HepG2 (cell line): ENCODE measurements around the gene UNC50. TPM values are rescaled to one million over a fixed set of nuclear protein-coding genes. Genes with fewer than 3 reads are reported as not detected.
A peak's percentile ranks its signal among the peaks of the same experiment; 100 is the strongest.

Source experiments
- DPF2 ChIP-seq: sonication (generic); formaldehyde crosslinking; IDR thresholded peaks from 2 replicates; pipeline ENCODE4 v1.4.0; 2020; ENCODE audit warnings: mild to moderate bottlenecking, low read depth, missing genetic modification reagents, borderline replicate concordance
- ETV5 ChIP-seq: IDR thresholded peaks from 2 replicates; pipeline ENCODE4 v1.6.1; 2018; ENCODE audit warnings: missing biosample characterization, missing genetic modification reagents, inconsistent platforms, borderline replicate concordance
- FOXK2 ChIP-seq: fragments of 450-650 bp; IDR thresholded peaks from 2 replicates; pipeline ENCODE4 v1.6.1; 2016
- KLF11 ChIP-seq: IDR thresholded peaks from 2 replicates; pipeline ENCODE4 v1.6.1; 2016; ENCODE audit warnings: missing compliant biosample characterization
- NKX3-1 ChIP-seq: sonication (generic); formaldehyde crosslinking; IDR thresholded peaks from 2 replicates; pipeline ENCODE4 v1.5.0; 2020; ENCODE audit warnings: missing genetic modification reagents
- SAP130 ChIP-seq: IDR thresholded peaks from 2 replicates; pipeline ENCODE4 v1.6.1; 2016; ENCODE audit warnings: low read depth
- SOX6 ChIP-seq, 2 experiments: fragments of 450-650 bp in 1 of 2; sonication (generic) in 1 of 2; formaldehyde crosslinking in 1 of 2; IDR thresholded peaks; 2 replicates each; pipeline versions ENCODE4 v1.4.0 to v1.6.1; 2017 to 2020; ENCODE audit warnings: antibody characterized with exemption in 1 of 2, mild to moderate bottlenecking in 1 of 2, missing genetic modification reagents in 1 of 2
- TEAD3 ChIP-seq: optimal IDR thresholded peaks from 2 replicates; pipeline ENCODE3; 2016; ENCODE audit warnings: borderline replicate concordance
- TSC22D2 ChIP-seq: sonication (generic); formaldehyde crosslinking; IDR thresholded peaks from 2 replicates; pipeline ENCODE4 v1.5.1; 2020; ENCODE audit warnings: missing genetic modification reagents, mild to moderate bottlenecking, borderline replicate concordance
- ZFYVE20 ChIP-seq: sonication (generic); formaldehyde crosslinking; IDR thresholded peaks from 2 replicates; pipeline ENCODE4 v1.8.0; 2023; ENCODE audit warnings: low read depth, mild to moderate bottlenecking, moderate library complexity, missing genetic modification reagents, borderline replicate concordance
- ZNF644 ChIP-seq: IDR thresholded peaks from 2 replicates; pipeline ENCODE4 v1.6.1; 2016; ENCODE audit warnings: low read depth
- ZNF652 ChIP-seq: IDR thresholded peaks from 2 replicates; pipeline ENCODE4 v1.6.1; 2016; ENCODE audit warnings: low read depth, borderline replicate concordance
- ZSCAN29 ChIP-seq: sonication (generic); formaldehyde crosslinking; conservative IDR thresholded peaks from 2 replicates; pipeline ENCODE4 v1.4.0; 2020; ENCODE audit warnings: mild to moderate bottlenecking, missing genetic modification reagents
- polyA plus RNA-seq, 8 experiments: library from polyadenylated mRNA; depleted of rRNA in 3 of 8; stranded (reverse) in 7 of 8; unstranded in 1 of 8; fragments of >200 nt; fragmentation: Illumina TruSeq in 4 of 8; extraction: Trizol in 4 of 8; gene quantifications; 2 replicates each; pipeline versions ENCODE4 v1.2.1 to v1.2.3, GENCODE V29; 2011 to 2016; ENCODE audit warnings: low read depth in 4 of 8, missing spikeins in 1 of 8, mixed read lengths in 1 of 8; ENCODE audit not compliant: insufficient read depth in 1 of 8
- total RNA-seq, 5 experiments: library from RNA; depleted of rRNA; stranded (reverse); fragments of >200 nt; fragmentation: Illumina TruSeq; extraction: Trizol; gene quantifications; 2 replicates each; pipeline ENCODE4 v1.2.3, GENCODE V29; 2016; ENCODE audit warnings: low read depth in 1 of 5
- TF ChIP-seq, protein P1 (sequence below): sonication (generic); formaldehyde crosslinking; IDR thresholded peaks from 2 replicates; pipeline ENCODE4 v1.8.1; 2023; ENCODE audit warnings: mild to moderate bottlenecking, missing genetic modification reagents
- TF ChIP-seq, protein P2 (sequence below): sonication (generic); formaldehyde crosslinking; IDR thresholded peaks from 2 replicates; pipeline ENCODE4 v1.5.1; 2020; ENCODE audit warnings: mild to moderate bottlenecking, missing genetic modification reagents, moderate library complexity

The UNC50 gene
- total and polyA plus RNA-seq, 2 of the 13 experiments (the other 11 are each of a cell fraction or from before 2014, with no cell fraction given): 92.6 to 95.6 TPM

DNA sequence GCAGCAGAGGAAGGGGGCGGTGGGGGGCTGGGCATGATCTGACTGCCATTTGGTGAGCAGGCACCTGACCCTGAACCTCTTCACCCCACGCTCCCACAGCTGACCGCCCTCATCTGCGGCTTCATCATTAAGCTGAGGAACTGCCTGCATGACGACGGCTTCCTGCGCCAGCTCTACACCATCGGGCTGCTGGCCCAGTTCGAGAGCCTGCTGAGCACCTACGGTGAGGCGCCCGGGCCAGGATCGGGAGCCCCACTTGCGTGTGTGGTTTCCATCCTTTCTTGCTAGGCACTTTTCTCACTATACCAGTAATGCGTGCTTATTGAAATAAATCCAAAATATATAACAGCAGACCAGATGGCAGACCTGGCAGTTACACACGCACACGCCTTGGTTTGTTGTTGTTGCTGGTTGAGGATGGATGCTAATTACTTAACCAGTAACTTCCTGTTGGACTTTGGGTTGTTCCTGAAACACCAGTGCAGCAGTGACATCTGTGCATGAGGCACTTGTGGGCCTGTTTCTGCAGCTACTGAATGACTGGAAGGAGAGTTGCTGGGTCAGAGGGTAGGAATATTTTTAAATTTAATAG, 43.8 kb upstream of the UNC50 start (continued):
- TF ChIP-seq NKX3-1 (CRISPR knock-in tag): no peak
- TF ChIP-seq SOX6 (IDR thresholded peaks at IDR 0.05): no peak
- no peak for TF ChIP-seq SOX6 (CRISPR knock-in tag; IDR thresholded peaks at IDR 0.05)
- no peak for TF ChIP-seq TSC22D2
- no peak for TF ChIP-seq ZFYVE20 (CRISPR knock-in tag)
- no peak for TF ChIP-seq ZSCAN29 (CRISPR knock-in tag)
- TF ChIP-seq SAP130: 0 out of 2 replicates have a peak, but pooled peaks have one; percentile 16
- TF ChIP-seq KLF11 (CRISPR knock-in tag): no peak
- TF ChIP-seq ZNF652 (CRISPR knock-in tag): no peak
- TF ChIP-seq DPF2 (CRISPR knock-in tag): no peak
- peak; percentile 20; the same call in 1 of the 2 replicates for TF ChIP-seq ETV5
- no peak for TF ChIP-seq FOXK2
- no peak for TF ChIP-seq ZNF644 (CRISPR knock-in tag)
- TF ChIP-seq, protein P1, sequence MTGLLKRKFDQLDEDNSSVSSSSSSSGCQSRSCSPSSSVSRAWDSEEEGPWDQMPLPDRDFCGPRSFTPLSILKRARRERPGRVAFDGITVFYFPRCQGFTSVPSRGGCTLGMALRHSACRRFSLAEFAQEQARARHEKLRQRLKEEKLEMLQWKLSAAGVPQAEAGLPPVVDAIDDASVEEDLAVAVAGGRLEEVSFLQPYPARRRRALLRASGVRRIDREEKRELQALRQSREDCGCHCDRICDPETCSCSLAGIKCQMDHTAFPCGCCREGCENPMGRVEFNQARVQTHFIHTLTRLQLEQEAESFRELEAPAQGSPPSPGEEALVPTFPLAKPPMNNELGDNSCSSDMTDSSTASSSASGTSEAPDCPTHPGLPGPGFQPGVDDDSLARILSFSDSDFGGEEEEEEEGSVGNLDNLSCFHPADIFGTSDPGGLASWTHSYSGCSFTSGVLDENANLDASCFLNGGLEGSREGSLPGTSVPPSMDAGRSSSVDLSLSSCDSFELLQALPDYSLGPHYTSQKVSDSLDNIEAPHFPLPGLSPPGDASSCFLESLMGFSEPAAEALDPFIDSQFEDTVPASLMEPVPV (CRISPR knock-in tag): no peak
- no peak for TF ChIP-seq TEAD3
- TF ChIP-seq, protein P2, sequence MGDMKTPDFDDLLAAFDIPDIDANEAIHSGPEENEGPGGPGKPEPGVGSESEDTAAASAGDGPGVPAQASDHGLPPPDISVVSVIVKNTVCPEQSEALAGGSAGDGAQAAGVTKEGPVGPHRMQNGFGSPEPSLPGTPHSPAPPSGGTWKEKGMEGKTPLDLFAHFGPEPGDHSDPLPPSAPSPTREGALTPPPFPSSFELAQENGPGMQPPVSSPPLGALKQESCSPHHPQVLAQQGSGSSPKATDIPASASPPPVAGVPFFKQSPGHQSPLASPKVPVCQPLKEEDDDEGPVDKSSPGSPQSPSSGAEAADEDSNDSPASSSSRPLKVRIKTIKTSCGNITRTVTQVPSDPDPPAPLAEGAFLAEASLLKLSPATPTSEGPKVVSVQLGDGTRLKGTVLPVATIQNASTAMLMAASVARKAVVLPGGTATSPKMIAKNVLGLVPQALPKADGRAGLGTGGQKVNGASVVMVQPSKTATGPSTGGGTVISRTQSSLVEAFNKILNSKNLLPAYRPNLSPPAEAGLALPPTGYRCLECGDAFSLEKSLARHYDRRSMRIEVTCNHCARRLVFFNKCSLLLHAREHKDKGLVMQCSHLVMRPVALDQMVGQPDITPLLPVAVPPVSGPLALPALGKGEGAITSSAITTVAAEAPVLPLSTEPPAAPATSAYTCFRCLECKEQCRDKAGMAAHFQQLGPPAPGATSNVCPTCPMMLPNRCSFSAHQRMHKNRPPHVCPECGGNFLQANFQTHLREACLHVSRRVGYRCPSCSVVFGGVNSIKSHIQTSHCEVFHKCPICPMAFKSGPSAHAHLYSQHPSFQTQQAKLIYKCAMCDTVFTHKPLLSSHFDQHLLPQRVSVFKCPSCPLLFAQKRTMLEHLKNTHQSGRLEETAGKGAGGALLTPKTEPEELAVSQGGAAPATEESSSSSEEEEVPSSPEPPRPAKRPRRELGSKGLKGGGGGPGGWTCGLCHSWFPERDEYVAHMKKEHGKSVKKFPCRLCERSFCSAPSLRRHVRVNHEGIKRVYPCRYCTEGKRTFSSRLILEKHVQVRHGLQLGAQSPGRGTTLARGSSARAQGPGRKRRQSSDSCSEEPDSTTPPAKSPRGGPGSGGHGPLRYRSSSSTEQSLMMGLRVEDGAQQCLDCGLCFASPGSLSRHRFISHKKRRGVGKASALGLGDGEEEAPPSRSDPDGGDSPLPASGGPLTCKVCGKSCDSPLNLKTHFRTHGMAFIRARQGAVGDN (CRISPR knock-in tag): peak; percentile 19; the same call in 1 of the 2 replicates
